ELF-1 (cell line): ENCODE measurements around the gene ANO2.

ENCODE experiments used
- DNase-seq: peaks from one replicate; pipeline ENCODE4 v3.0.0-alpha.2; 2016; ENCODE audit warnings: low read depth, low spot score

Gene ANO2

GRCh38 chr12:5733916-5734315 lies 211.1 kb downstream of the ANO2 start:
- no peak for DNase-seq

GRCh38 chr12:5733136-5733755 lies 211.8 kb downstream of the ANO2 start:
- DNase-seq: no peak

- no peak for DNase-seq
Measured at GRCh38 chr12:5730962-5731361, 214.1 kb downstream of the ANO2 start.

GRCh38 chr12:5723711-5724252 lies 221.3 kb downstream of the ANO2 start:
- DNase-seq: no peak

GRCh38 chr12:5723071-5723470 lies 222.0 kb downstream of the ANO2 start:
- no peak for DNase-seq

GRCh38 chr12:5720381-5721005 lies 224.6 kb downstream of the ANO2 start:
- DNase-seq: peak; percentile 14

GRCh38 chr12:5718680-5719079 lies 226.4 kb downstream of the ANO2 start:
- DNase-seq: no peak

- DNase-seq: no peak
Measured at GRCh38 chr12:5718073-5718472, 227.0 kb downstream of the ANO2 start.

GRCh38 chr12:5716976-5717375 lies 228.1 kb downstream of the ANO2 start:
- no peak for DNase-seq

GRCh38 chr12:5716201-5716600 lies 228.9 kb downstream of the ANO2 start:
- no peak for DNase-seq

- DNase-seq: no peak
Measured at GRCh38 chr12:5715021-5715420, 230.0 kb downstream of the ANO2 start.

GRCh38 chr12:5713599-5714081 lies 231.4 kb downstream of the ANO2 start:
- DNase-seq: no peak

GRCh38 chr12:5710260-5710878 lies 234.7 kb downstream of the ANO2 start:
- DNase-seq: no peak

- no peak for DNase-seq
Measured at GRCh38 chr12:5708371-5708770, 236.7 kb downstream of the ANO2 start.

- DNase-seq: no peak
Measured at GRCh38 chr12:5706247-5706646, 238.8 kb downstream of the ANO2 start.

GRCh38 chr12:5705791-5706190 lies 239.3 kb downstream of the ANO2 start:
- DNase-seq: no peak

GRCh38 chr12:5694759-5695409 lies 250.2 kb downstream of the ANO2 start:
- no peak for DNase-seq

GRCh38 chr12:5692850-5693249 lies 252.2 kb downstream of the ANO2 start:
- DNase-seq: no peak

GRCh38 chr12:5691943-5692342 lies 253.1 kb downstream of the ANO2 start:
- DNase-seq: no peak

GRCh38 chr12:5690240-5690639 lies 254.8 kb downstream of the ANO2 start:
- no peak for DNase-seq

GRCh38 chr12:5689773-5690172 lies 255.3 kb downstream of the ANO2 start:
- no peak for DNase-seq

- no peak for DNase-seq
Measured at GRCh38 chr12:5688226-5688625, 256.8 kb downstream of the ANO2 start.
